Measurements from ENCODE around the gene SLC40A1. TPM values are rescaled to one million over a fixed set of nuclear protein-coding genes. Genes with fewer than 3 reads are reported as not detected.

The SLC40A1 gene
- total and polyA plus RNA-seq, 2 of the 13 experiments (the other 11 are each of a cell fraction or from before 2014, with no cell fraction given), result 10.6 to 24.9 TPM

DNA sequence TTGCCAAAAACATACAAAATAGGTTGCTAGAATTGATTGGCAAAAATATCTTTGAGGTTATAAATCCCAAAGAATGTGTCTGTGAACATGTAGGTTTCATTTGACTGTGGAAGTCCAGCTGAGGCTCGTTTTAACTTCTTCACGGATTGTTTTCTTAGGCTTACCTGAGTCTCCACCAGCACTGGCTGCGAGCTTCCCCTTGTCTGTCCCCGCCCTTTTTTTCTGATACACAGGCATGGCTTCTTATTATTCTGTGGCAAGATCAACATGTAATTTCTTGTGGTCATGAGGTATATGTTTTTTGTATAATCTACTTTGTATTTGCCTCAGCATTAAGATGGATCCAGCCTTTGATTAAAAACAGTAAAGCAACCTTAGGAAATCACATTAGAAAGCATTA lies 7.2 kb upstream of the SLC40A1 start:
- Histone ChIP-seq H3K4me2 (ENCODE audit: low read depth, low read length) (no peak overlapping the region), H4K20me1 (ENCODE audit: insufficient read depth, low read length) (no peaks in the 10 kb centered on the region), H3K79me2 (ENCODE audit: insufficient read depth, low read length) (no peaks in the 10 kb centered on the region), H3K9me3 (ENCODE audit: low read length) (no peaks in the 10 kb centered on the region), H2AFZ (ENCODE audit: low read length) (no peak overlapping the region), H3K27ac (ENCODE audit: extremely low read length, insufficient read depth, low read length) (no peak overlapping the region), H3K4me3 (replicated peaks in 1 of 3; ENCODE audit: insufficient read depth in 1 of 3, low read depth in 2 of 3, low read length in 3 of 3) (no peak overlapping the region), H3K9ac (ENCODE audit: insufficient read depth, low read depth, low read length) (no peak overlapping the region), H3K4me1 (ENCODE audit: insufficient read depth, low read length) (peaks cover 12% of the 10 kb centered on the region), H3K27me3 (ENCODE audit: control insufficient read depth in 1 of 2, insufficient read depth in 2 of 2, low read length in 2 of 2) (no peaks in the 10 kb centered on the region), H3K36me3 (replicated peaks in 1 of 2; ENCODE audit: control insufficient read depth in 1 of 2, insufficient read depth in 2 of 2, low read length in 2 of 2) (no peaks in the 10 kb centered on the region)
- intact Hi-C loops (cut with micrococcal nuclease; ENCODE audit: unreplicated experiment), result no loop called here
- 27% methylated on average over 4 of the region's 4 CpGs for WGBS (ENCODE audit: low lambda C conversion rate)
- in situ Hi-C loops (cut with HindIII; ENCODE audit: extremely low pct_ligation_motif_present, low pct_unique_long_range_greater_than_20kb), result no loop called here
- CTCF ChIA-PET (ENCODE audit: low intra/inter-chr PET ratio, low total read pairs), result no interaction called here
- BruUV-seq (replicated peaks), result no TSS peak
- ATAC-seq (no peak), DNase-seq (ENCODE audit: low spot score) (no peak), FAIRE-seq (no peak)
- TF ChIP-seq DNMT3B (CRISPR knock-in tag; conservative IDR thresholded peaks at IDR 0.05) (no peak), ZNF3 (CRISPR knock-in tag; IDR thresholded peaks at IDR 0.05) (no peak), SIX1 (CRISPR knock-in tag; IDR thresholded peaks at IDR 0.05; ENCODE audit: borderline replicate concordance) (no peak), ZNF552 (CRISPR knock-in tag; IDR thresholded peaks at IDR 0.05; ENCODE audit: borderline replicate concordance) (no peak), ZNF235 (CRISPR knock-in tag; IDR thresholded peaks at IDR 0.05; ENCODE audit: borderline replicate concordance) (no peak), AGO2 (optimal IDR thresholded peaks at IDR 0.05; ENCODE audit: low read depth, low read length) (no peak), ZNF17 (CRISPR knock-in tag; IDR thresholded peaks at IDR 0.05) (no peak), DPF2 (CRISPR knock-in tag; IDR thresholded peaks at IDR 0.05; ENCODE audit: borderline replicate concordance, low read depth) (no peak), IKZF4 (CRISPR knock-in tag; IDR thresholded peaks at IDR 0.05; ENCODE audit: borderline replicate concordance, low read depth, not compliant biosample characterization) (no peak), CHD4 (IDR thresholded peaks at IDR 0.05; ENCODE audit: borderline replicate concordance, low read length) (no peak), KLF12 (CRISPR knock-in tag; IDR thresholded peaks at IDR 0.05; ENCODE audit: borderline replicate concordance) (no peak), MBNL3 (CRISPR knock-in tag; conservative IDR thresholded peaks at IDR 0.05) (no peak), ZNF124 (CRISPR knock-in tag; IDR thresholded peaks at IDR 0.05) (no peak), MAFF (IDR thresholded peaks at IDR 0.05; ENCODE audit: low read depth, low read length) (no peak)
- TF ChIP-seq, protein P1, sequence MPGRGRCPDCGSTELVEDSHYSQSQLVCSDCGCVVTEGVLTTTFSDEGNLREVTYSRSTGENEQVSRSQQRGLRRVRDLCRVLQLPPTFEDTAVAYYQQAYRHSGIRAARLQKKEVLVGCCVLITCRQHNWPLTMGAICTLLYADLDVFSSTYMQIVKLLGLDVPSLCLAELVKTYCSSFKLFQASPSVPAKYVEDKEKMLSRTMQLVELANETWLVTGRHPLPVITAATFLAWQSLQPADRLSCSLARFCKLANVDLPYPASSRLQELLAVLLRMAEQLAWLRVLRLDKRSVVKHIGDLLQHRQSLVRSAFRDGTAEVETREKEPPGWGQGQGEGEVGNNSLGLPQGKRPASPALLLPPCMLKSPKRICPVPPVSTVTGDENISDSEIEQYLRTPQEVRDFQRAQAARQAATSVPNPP (CRISPR knock-in tag; IDR thresholded peaks at IDR 0.05), result no peak
- TF ChIP-seq, protein P2, sequence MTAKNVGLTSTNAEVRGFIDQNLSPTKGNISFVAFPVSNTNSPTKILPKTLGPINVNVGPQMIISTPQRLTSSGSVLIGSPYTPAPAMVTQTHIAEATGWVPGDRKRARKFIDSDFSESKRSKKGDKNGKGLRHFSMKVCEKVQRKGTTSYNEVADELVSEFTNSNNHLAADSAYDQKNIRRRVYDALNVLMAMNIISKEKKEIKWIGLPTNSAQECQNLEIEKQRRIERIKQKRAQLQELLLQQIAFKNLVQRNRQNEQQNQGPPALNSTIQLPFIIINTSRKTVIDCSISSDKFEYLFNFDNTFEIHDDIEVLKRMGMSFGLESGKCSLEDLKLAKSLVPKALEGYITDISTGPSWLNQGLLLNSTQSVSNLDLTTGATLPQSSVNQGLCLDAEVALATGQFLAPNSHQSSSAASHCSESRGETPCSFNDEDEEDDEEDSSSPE (CRISPR knock-in tag; IDR thresholded peaks at IDR 0.05), result no peak
- TF ChIP-seq, protein P3, sequence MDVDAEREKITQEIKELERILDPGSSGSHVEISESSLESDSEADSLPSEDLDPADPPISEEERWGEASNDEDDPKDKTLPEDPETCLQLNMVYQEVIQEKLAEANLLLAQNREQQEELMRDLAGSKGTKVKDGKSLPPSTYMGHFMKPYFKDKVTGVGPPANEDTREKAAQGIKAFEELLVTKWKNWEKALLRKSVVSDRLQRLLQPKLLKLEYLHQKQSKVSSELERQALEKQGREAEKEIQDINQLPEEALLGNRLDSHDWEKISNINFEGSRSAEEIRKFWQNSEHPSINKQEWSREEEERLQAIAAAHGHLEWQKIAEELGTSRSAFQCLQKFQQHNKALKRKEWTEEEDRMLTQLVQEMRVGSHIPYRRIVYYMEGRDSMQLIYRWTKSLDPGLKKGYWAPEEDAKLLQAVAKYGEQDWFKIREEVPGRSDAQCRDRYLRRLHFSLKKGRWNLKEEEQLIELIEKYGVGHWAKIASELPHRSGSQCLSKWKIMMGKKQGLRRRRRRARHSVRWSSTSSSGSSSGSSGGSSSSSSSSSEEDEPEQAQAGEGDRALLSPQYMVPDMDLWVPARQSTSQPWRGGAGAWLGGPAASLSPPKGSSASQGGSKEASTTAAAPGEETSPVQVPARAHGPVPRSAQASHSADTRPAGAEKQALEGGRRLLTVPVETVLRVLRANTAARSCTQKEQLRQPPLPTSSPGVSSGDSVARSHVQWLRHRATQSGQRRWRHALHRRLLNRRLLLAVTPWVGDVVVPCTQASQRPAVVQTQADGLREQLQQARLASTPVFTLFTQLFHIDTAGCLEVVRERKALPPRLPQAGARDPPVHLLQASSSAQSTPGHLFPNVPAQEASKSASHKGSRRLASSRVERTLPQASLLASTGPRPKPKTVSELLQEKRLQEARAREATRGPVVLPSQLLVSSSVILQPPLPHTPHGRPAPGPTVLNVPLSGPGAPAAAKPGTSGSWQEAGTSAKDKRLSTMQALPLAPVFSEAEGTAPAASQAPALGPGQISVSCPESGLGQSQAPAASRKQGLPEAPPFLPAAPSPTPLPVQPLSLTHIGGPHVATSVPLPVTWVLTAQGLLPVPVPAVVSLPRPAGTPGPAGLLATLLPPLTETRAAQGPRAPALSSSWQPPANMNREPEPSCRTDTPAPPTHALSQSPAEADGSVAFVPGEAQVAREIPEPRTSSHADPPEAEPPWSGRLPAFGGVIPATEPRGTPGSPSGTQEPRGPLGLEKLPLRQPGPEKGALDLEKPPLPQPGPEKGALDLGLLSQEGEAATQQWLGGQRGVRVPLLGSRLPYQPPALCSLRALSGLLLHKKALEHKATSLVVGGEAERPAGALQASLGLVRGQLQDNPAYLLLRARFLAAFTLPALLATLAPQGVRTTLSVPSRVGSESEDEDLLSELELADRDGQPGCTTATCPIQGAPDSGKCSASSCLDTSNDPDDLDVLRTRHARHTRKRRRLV (CRISPR knock-in tag; IDR thresholded peaks at IDR 0.05), result no peak
- TF ChIP-seq, protein P4, sequence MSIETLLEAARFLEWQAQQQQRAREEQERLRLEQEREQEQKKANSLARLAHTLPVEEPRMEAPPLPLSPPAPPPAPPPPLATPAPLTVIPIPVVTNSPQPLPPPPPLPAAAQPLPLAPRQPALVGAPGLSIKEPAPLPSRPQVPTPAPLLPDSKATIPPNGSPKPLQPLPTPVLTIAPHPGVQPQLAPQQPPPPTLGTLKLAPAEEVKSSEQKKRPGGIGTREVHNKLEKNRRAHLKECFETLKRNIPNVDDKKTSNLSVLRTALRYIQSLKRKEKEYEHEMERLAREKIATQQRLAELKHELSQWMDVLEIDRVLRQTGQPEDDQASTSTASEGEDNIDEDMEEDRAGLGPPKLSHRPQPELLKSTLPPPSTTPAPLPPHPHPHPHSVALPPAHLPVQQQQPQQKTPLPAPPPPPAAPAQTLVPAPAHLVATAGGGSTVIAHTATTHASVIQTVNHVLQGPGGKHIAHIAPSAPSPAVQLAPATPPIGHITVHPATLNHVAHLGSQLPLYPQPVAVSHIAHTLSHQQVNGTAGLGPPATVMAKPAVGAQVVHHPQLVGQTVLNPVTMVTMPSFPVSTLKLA (IDR thresholded peaks at IDR 0.05), result no peak
- POLR2A ChIA-PET, result no interaction called here
